ENCODE data around the gene UBE2R2.
A peak's percentile ranks its signal among the peaks of the same experiment; 100 is the strongest.
"Not testable (repeated sequence)": the region's sequence is repeated elsewhere in the genome, so short reads cannot be mapped to it uniquely, and the experiment has no call there.

Gene UBE2R2

GRCh38 chr9:33794560-33794959 is 22.4 kb upstream of the UBE2R2 start:
- no peak for TF ChIP-seq CTCF (conservative IDR thresholded peaks at IDR 0.05; ENCODE audit: control insufficient read depth, insufficient read depth, low read depth, low read length)

GRCh38 chr9:33795281-33795680 is 21.7 kb upstream of the UBE2R2 start, which contains the start of gene PRSS3:
TSS of gene PRSS3 (plus strand) at chr9:33795561. CDS start at chr9:33795574, 13 bp downstream.
- no peak for TF ChIP-seq CTCF (conservative IDR thresholded peaks at IDR 0.05; ENCODE audit: control insufficient read depth, insufficient read depth, low read depth, low read length)
- no peak for DNase-seq (ENCODE audit: low read depth)

More at GRCh38 chr9:33794560-33794959, 22.4 kb upstream of the UBE2R2 start:
- DNase-seq (ENCODE audit: low read depth) = no peak
- H3K4me3 ChIP-seq (ENCODE audit: control insufficient read depth, low read depth, low read length) = no peak overlapping the region

GRCh38 chr9:33795819-33796218 is 21.1 kb upstream of the UBE2R2 start:
- no peak for TF ChIP-seq CTCF (conservative IDR thresholded peaks at IDR 0.05; ENCODE audit: control insufficient read depth, insufficient read depth, low read depth, low read length)
- DNase-seq (ENCODE audit: low read depth) = no peak
- no peak overlapping the region for H3K4me3 ChIP-seq (ENCODE audit: control insufficient read depth, low read depth, low read length)

More at GRCh38 chr9:33795281-33795680, 21.7 kb upstream of the UBE2R2 start, which contains the start of gene PRSS3:
- no peak within 1 kb of the TSS for H3K4me3 ChIP-seq (ENCODE audit: control insufficient read depth, low read depth, low read length)

GRCh38 chr9:33796679-33797078 is 20.3 kb upstream of the UBE2R2 start:
- not testable (repeated sequence) for H3K4me3 ChIP-seq (ENCODE audit: control insufficient read depth, low read depth, low read length)
- DNase-seq (ENCODE audit: low read depth) = peak; percentile 14

- no peak for DNase-seq (ENCODE audit: low read depth)
- TF ChIP-seq CTCF (conservative IDR thresholded peaks at IDR 0.05; ENCODE audit: control insufficient read depth, insufficient read depth, low read depth, low read length) = no peak
- no peak overlapping the region for H3K4me3 ChIP-seq (ENCODE audit: control insufficient read depth, low read depth, low read length)
These were observed 19.1 kb upstream of the UBE2R2 start for GRCh38 chr9:33797837-33798236.

GRCh38 chr9:33798545-33798944 is 18.4 kb upstream of the UBE2R2 start:
- TF ChIP-seq CTCF (conservative IDR thresholded peaks at IDR 0.05; ENCODE audit: control insufficient read depth, insufficient read depth, low read depth, low read length) = no peak
- DNase-seq (ENCODE audit: low read depth) = no peak
- H3K4me3 ChIP-seq (ENCODE audit: control insufficient read depth, low read depth, low read length) = no peak overlapping the region

- no peak overlapping the region for H3K4me3 ChIP-seq (ENCODE audit: control insufficient read depth, low read depth, low read length)
- TF ChIP-seq CTCF (conservative IDR thresholded peaks at IDR 0.05; ENCODE audit: control insufficient read depth, insufficient read depth, low read depth, low read length) = no peak
- peak; percentile 36 for DNase-seq (ENCODE audit: low read depth)
These were observed 16.8 kb upstream of the UBE2R2 start for GRCh38 chr9:33799928-33800704.
